Forelimb muscle (tissue), 1 donor: Measurements from ENCODE around the gene ARNT2. TPM values are rescaled to one million over a fixed set of nuclear protein-coding genes. Genes with fewer than 3 reads are reported as not detected.
"Not testable (repeated sequence)": the region's sequence is repeated elsewhere in the genome, so short reads cannot be mapped to it uniquely, and the experiment has no call there.

Source experiments
- DNase-seq: peaks from one replicate; pipeline ENCODE4 v3.0.0-alpha.2; 2013; ENCODE audit warnings: low read depth
- polyA plus RNA-seq: library from polyadenylated mRNA; unstranded; fragments of 120-200 nt; gene quantifications from one replicate; pipeline ENCODE4 v1.2.1, GENCODE V29; 2013; ENCODE audit not compliant: insufficient read length

Gene ARNT2
- polyA plus RNA-seq, 1 donor = 6.6 TPM

DNA sequence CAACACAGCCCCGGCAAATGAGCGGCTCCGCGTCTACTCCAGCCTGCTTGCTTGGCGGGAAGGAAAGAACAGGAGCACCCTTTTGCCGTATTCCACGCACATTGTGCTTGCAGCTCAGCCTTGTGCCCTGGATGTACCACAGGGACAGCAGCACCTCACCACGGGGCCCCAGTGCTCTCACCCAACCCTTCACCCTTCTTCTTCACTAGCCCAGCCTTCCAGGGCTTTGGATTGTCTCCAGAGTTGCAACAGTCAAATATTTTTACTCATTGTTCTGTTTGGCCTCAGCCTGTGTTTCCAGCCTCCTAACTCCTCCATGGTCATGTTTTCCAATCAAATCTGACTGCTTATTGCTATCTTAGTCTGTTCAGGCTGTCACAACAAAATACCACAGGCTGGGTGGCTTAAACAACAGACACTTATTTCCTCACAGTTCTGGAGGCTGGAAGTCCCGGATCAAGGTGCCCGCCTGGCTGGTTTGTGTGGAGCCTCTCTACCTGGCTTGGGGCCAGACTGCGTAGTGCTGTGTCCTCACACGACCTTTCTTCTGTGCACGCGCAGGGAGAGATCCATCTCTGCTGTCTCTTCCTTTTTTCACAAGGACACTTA lies 211.7 kb downstream of the ARNT2 start:
- DNase-seq = no peak

DNA sequence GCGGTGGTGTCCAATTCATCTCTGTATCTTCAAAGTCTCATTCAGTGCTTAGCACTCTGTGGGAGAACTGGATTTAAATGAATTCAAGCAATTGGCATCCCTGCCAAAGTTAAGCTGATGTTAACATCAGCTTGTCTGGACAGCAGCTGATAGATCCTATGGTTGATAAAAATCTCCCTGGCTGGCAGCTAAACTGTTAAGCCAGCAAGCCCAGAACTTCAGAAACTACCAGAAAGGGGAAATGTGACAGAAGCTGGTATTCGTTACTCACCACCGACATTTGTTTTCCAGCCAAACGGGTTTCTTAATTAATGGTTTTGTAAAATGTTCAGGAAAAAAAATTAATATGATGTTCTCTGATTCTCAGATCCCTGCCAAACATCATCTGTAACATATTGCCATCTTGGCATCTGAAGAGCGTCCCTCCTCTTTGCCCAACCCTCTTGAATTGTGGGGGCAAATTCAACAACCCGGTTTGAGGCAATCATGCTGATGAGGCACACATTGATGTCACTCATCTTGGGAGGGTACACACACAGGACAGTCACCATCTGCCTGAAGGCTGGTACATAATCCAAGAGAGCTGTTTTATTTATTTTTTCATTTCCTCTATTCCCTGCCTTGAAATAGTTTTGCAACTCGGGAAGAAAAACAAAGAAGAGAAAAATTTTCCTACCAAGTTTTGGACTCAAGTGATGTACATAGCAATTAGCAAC lies 214.7 kb downstream of the ARNT2 start:
- no peak for DNase-seq

DNA sequence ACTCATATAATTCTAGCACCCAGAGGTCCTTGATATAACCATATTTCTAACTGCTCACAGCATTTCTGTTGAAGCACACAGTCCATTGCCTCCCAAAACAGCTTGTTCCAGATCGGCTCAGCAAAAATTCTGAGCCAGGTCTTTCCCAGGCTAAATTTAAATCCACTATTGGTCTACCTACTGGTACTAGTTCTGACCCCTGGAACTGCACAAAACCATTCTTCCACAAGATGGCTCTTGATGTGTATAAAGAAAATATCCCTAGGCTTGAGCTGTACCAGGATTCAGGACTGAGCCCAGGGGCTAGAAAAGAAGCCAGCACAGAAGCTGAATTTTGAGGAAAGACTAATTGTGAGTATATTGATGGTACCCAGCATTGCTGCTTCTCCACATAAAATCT lies 215.5 kb downstream of the ARNT2 start:
- DNase-seq = no peak

DNA sequence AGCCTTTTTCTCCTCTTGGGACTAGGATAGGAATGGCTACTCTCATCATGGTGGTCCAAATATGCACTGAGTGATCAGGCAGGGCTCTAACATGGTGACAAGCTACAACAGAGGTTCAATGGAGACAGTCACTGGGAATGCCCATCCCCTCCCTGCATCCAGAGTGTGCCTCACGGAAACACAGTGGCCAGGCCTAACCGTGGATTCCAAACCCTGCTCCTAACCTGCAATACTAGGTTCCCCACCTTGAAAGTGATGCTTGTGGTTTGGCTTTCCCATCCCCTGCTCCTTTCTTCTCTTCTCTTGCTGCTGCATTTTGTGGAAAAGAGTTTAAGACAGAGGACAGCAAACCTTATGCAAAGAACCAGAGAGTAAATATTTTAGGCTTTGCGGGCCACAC lies 216.0 kb downstream of the ARNT2 start:
- no peak for DNase-seq

DNA sequence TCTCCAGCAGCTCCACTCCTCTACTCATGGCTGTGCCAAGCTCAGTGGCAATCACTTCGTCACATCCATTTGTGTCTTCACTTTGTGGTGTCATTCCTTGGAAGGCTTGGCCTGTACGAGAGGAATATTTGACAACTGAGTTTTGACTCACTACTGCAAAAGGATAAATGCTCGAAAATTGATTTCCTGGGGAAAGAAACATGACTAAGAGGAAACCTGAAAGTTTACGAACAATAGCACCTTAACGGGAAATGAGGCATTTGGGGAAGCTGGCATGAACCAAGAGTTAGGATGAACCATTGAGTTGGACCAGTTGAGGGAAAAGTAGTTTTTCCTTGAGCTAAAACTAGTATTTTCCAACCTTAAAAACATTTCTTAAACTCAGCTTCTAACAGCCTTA lies 216.7 kb downstream of the ARNT2 start:
- DNase-seq = no peak

DNA sequence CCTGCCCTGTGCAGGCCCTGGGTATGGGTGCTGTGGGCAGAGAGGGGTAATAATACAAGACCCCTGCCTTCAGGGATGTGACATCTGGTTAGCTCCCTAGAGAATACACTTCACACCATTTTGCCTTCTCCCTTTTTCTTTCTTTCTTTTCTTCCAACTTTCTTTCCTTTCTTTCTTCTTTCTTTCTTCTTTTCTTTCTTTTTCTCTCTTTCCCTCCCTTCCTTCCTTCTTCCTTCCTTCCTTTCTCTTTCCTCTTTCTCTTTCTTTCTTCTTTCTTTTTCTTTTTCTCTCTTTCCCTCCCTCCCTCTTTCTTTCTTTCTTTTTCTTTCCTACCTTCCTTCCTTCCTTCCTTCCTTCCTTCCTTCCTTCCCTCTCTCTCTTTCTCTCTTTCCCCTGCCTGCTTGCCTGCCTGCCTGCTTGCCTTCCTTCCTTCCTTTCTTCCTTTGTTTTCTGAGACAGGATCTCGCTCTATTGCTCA lies 222.5 kb downstream of the ARNT2 start:
- DNase-seq = no peak

DNA sequence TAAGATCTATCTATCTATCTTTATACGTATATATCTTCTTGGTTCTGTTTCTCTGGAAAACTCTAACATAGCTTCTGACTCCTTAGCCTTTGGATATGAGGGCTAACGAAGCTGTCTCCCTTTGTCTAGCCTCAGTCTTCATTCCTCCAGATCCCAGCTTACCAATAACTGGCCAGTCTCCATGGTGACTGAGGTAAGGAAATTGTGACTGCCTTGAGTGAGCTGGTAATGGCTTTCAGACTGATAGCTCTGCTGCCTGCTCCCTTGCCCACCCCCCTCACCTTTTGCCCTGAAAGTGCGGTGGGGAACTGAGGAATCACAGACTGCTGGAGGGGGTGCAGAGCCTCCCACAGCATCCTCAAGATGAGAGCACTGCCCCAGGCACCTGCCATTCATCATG lies 225.2 kb downstream of the ARNT2 start:
- no peak for DNase-seq

DNA sequence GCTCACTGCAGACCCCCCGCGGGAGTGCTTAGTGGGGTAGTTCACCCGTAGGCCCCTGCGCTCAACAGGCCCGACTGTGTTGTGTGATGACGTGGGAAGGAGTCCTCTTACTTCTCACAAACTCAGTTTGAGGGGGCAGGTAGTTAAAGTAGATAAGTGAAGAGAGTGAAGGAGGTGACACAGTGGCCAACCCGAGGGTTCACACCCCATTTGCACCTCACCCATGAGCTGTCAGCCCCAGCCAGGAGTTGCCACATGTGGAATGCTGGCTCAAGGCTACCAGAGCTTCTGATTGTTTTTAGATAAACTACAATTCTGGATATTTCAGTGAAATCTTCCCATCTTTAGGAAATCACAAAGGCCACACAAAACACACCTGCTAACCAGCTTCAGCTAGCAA lies 226.8 kb downstream of the ARNT2 start:
- DNase-seq = no peak

DNA sequence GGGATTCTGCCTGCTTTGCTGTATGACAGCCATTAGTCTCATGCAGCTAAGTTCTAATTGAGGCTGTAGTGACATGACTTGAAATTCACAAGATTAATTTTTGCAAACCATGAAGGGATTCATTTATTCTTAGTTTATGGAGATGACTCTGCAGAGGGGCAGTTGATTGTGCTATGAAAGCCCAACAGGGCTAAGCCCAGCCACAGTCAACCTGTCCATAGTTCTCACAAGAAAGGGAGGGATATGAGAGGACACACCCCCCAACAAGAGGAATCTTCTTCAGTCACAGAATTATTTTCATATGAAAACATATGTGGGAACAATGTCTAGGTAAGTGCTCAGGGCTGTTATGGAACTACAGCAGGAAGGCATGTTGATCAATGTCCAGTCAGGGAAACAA lies 229.0 kb downstream of the ARNT2 start:
- no peak for DNase-seq

DNA sequence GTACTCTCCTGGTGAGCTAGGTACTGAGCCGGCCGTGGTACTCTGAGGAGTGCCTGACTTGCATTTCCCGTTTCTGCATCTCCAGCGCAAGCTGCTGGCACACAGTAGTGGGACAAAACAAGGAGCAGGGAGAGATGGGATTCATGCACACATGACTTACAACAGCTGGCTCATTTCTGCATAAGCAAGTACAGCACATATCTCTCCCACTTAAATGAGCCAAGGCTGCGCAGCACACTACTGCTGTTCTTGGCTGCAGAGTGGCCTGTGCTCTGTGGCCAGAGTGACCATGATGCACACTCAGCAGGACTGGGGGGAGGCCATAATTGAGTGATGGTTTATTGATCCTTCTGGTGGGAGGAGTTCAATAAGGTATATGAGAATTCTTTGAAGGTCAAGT lies 231.8 kb downstream of the ARNT2 start:
- DNase-seq = no peak

DNA sequence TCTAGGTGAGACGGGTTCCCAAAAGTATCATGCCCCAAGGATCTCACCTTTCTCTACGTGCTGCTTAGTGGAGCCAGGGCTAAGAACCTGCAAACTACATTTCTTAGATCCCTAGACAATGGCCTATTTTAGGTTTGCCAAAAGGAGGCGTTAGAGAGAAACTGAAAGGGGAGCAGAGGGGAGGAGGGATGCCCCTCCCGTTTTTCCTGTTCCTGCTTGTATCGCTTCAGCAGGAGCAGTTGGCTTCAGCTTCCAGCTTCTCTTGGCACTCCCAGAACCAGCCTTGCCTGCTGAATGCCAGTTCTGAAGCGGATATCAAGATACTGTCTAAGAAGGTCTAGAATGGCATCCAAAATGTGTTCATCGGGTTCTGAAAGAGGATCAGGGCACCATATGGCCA lies 232.5 kb downstream of the ARNT2 start:
- DNase-seq = no peak

DNA sequence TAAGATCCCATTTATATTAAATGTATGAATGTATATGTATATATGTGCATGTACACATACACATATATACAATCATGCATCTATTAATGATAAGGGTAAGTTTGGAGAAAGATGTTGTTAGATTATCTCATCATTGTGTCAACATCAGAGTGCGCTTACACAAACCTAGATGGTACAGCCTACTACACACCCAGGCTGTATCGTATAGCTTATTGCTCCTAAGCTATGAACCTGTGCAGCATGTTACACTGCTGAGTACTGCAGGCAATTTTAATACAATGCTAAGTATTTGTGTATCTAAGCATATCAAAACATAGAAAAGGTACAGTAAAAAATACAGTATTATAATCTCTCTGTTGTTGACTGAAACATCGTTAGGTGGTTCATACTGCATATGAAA lies 233.6 kb downstream of the ARNT2 start:
- DNase-seq = no peak

DNA sequence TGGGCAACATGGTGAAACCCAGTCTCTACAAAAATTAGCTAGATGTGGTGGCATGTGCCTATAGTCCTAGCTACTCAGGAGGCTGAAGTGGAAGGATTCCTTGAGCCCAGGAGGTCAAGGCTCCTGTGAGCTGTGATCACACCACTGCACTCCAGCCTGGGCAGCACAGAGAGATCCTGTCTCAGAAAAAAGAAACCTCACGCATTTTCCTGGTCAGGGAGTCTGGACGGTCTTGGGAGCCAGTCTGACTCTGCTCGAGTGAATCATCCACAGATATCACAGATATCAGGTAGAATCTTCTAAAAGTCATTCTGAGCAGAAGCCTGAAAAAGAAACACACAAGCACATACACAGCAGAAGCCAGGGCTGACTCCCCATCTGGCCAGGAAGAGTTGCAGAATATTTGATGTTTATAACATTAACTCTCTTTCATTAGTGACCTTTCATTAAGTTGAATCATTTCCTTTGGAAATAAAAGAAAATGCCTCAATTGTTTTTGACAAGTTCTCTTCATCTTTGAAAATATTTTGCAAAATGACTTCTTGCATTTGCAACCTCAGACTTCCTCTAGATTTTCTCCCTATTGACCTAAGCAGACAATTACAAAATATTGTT lies 234.5 kb downstream of the ARNT2 start:
- DNase-seq = no peak

DNA sequence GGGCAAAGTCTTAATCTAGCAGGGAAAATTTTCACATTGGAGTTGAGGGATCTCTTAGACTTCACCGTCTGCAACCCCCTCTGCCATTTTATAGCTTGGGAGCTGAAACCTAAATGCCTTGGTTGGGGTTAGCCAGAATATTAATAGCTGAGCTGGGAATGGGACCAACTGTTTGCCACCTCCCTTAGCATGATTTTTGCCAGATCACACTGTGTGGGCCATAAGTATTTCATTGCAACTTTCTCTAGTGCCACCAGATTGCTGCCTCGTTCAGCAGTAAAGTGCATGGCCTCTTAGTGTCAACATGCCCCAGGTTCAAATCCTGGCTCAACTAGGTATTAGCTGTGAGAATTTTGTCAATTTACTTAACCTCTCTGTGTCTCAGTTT lies 235.0 kb downstream of the ARNT2 start:
- DNase-seq = no peak

DNA sequence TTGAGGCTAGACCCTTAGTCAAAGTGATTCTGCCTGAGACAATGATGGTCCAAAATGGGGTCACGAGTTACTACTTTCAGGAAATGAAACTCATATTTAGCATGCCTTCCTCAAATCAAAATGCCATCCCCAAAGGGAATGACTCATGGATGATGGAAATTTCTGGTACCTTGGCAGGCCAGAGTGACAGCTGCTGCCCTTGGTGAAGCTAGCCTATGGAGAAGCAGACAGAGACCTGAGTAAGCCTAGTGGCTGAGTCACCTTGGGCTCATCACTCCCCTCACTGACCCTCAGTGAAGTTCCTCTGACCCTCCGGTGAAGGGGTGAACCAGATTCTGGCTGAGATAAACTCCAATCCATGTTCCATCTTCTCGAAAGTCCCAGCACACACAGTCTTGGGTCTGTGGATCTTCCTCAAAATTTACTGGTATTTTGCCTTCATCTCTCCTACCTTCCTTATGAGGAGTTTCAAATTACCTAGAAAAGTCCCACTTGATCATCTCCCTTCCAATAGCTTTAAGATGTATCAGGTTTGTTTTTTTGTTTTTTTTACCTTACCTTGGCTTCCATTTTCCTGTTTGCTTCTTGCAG lies 236.4 kb downstream of the ARNT2 start:
- DNase-seq = no peak

DNA sequence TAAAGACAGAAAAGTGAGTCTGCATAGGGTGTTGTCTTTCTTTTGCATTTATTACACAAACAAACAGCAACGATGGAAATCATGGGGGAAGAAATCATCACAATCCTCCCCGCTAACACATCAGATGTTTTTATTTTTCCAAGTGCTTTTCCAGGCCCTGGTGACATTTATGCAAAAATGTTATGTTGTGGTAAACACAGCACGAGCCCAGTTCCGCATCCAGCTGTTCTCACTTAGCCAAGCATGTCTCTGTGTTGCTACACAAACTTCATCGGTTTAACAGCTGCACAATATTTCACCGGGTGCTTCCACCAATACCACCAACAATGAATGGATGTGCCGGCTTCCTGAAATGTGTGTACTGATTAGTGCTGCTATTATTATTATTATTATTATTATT lies 237.2 kb downstream of the ARNT2 start:
- DNase-seq = no peak

DNA sequence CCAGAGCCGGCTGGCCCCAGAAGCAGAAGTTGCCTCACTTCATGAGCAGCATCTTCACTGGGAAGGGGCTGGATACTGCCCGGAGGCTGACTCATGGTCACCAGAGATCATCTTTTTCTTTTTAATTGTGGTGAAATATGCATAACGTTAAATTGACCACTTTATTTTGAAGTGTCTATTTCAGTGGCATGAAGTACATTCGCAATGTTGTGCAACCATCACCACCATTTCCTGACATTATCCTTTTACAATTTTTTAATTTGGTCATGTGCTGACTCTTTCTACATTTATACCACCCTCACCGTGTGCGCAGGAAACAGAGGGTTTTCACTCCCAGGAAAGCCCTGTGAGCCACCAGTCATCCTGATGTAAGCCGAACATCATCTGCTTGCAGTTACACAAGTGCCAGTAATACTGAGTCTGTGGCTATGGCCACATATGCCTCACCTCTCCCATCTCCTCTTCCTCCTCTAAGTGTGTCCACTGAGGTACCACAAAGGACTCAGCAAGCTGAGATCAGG lies 239.3 kb downstream of the ARNT2 start:
- no peak for DNase-seq

DNA sequence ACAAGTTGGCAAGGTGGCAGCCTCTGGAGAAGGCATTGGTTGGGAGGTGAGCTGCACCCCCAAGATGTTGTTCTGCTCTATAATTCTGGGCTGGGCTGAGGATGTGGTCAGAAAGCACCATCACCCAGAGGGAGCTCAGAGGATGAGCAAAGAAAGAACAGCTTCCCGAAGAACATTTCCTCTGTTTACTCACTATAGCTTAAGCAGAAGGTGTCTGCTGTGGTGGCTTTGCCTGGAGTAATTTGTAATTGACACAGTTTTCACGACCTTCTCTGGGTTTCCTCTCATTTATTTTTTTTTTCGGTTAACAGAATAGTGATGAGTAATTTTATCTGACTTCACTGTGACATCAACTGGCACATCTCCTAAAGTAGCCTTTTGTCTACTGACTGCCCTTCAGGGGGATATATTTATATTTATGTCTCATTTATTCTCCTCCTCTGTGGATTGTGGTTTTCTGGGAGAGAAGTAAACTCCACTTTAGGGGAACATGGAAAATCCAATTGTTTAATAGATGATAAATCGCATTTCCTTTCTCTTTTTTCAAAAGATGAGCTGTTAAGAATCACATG lies 241.4 kb downstream of the ARNT2 start:
- no peak for DNase-seq

DNA sequence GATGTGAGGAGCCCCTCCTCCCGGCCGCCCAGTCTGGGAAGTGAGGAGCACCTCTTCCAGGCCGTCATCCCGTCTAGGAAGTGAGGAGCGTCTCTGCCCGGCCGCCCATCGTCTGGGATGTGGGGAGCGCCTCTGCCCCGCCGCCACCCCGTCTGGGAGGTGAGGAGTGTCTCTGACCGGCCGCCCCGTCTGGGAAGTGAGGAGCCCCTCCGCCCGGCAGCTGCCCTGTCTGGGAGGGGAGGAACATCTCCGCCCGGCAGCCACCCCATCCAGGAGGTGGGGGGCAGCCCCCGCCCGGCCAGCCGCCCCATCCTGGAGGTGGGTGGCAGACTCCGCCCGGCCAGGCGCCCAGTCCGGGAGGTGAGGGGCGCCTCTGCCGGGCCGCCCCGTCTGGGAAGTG lies 243.2 kb downstream of the ARNT2 start:
- not testable (repeated sequence) for DNase-seq
